Esophagus squamous epithelium (tissue), 5 donors: ENCODE results near the gene CHI3L1. TPM values are rescaled to one million over a fixed set of nuclear protein-coding genes. Genes with fewer than 3 reads are reported as not detected.

Experiments used
- DNase-seq: peaks from one replicate; lab custom pipeline; 2025; lab: John Stamatoyannopoulos, UW
- H3K27ac ChIP-seq, 4 donors: fragments of 200-600 bp; sonication (generic); one replicate each; pipeline ENCODE4 v1.5.1; 2016 to 2019; ENCODE audit warnings: mild to moderate bottlenecking in 1 of 4
- H3K27me3 ChIP-seq, 4 donors: fragments of 200-600 bp; sonication (generic); 1 replicate in 3 of 4; 2 replicates in 1 of 4; pipeline versions ENCODE4 v1.5.1 to v1.6.0; 2017 to 2021; ENCODE audit warnings: antibody characterized with exemption in 1 of 4
- H3K36me3 ChIP-seq, 3 donors: fragments of 200-600 bp; sonication (generic); one replicate each; pipeline ENCODE4 v1.5.1; 2016 to 2019
- H3K4me1 ChIP-seq, 3 donors: fragments of 200-600 bp; sonication (generic); one replicate each; pipeline ENCODE4 v1.5.1; 2017 to 2019
- H3K4me3 ChIP-seq, 4 donors: fragments of 200-600 bp; sonication (generic); 1 replicate in 3 of 4; 2 replicates in 1 of 4; pipeline ENCODE4 v1.5.1; 2016 to 2019; ENCODE audit warnings: mild to moderate bottlenecking in 2 of 4, moderate library complexity in 1 of 4
- H3K9me3 ChIP-seq, 3 donors: fragments of 200-600 bp; sonication (generic); one replicate each; pipeline ENCODE4 v1.5.1; 2016 to 2019
- POLR2A ChIP-seq, 4 donors: fragments of 450-650 bp; IDR thresholded peaks; one replicate each; pipeline ENCODE4 v1.6.1; 2017; ENCODE audit warnings: antibody characterized with exemption in 4 of 4, mild to moderate bottlenecking in 4 of 4, moderate library complexity in 3 of 4
- WGBS, 2 donors: methylation state at CpG; one replicate each; pipeline ENCODE4 v1.1.5; 2018; 5-methylcytosine and 5-hydroxymethylcytosine counted together
- intact Hi-C: fragments of 100-400 bp; cut with DNase I; formaldehyde crosslinking; loops from one replicate; pipeline ENCODE4 v1.15.0; 2022
- total RNA-seq, 4 donors: library from RNA; depleted of rRNA; stranded (reverse); fragments of >200 nt; gene quantifications; one replicate each; pipeline ENCODE4 v1.1.0, GENCODE V29; 2016
- TF ChIP-seq, protein P1 (sequence below), 6 experiments: fragments of 450-650 bp in 4 of 6; fragments of 200-600 bp in 2 of 6; sonication (generic) in 2 of 6; IDR thresholded peaks; one replicate each; pipeline ENCODE4 v1.5.1; 2016 to 2019; ENCODE audit warnings: antibody characterized with exemption in 6 of 6, mild to moderate bottlenecking in 4 of 6, moderate library complexity in 4 of 6
- donor health status: DM: yes; HTN: yes; CAD: no.

The CHI3L1 gene
- total RNA-seq, 4 donors from 2014 or later, result 0.38 to 10.9 (median 9.1) TPM

DNA sequence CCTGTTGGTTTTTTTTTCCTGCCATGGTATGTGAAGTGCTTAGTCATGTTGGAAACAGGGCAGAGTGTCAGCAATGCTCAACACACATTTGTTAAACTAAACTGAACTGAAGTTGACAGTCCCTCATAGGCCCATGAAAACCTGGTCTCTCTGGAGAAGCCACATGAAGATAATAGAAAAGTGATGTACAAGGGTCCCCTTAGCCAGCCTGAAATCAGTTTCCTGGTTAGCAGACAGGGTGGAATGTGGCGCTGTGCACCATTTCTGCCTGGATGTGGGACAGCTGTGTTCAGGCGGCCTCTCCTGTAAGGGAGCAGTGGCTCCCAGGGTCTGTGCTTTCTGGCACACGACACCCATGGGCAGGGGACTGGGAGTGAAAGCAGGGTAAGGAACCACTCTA lies 9.9 kb upstream of the CHI3L1 start:
- Histone ChIP-seq H3K4me3 (no peak overlapping the region), H3K27ac (peak overlapping the region in 1 of 4 donors; percentile 36), H3K4me1 (peaks cover 14 to 32% (median 24%) of the 10 kb centered on the region in 3 donors), H3K27me3 (no peaks in the 10 kb centered on the region), H3K9me3 (no peaks in the 10 kb centered on the region), H3K36me3 (no peaks in the 10 kb centered on the region)
- TF ChIP-seq, protein P1, sequence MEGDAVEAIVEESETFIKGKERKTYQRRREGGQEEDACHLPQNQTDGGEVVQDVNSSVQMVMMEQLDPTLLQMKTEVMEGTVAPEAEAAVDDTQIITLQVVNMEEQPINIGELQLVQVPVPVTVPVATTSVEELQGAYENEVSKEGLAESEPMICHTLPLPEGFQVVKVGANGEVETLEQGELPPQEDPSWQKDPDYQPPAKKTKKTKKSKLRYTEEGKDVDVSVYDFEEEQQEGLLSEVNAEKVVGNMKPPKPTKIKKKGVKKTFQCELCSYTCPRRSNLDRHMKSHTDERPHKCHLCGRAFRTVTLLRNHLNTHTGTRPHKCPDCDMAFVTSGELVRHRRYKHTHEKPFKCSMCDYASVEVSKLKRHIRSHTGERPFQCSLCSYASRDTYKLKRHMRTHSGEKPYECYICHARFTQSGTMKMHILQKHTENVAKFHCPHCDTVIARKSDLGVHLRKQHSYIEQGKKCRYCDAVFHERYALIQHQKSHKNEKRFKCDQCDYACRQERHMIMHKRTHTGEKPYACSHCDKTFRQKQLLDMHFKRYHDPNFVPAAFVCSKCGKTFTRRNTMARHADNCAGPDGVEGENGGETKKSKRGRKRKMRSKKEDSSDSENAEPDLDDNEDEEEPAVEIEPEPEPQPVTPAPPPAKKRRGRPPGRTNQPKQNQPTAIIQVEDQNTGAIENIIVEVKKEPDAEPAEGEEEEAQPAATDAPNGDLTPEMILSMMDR (IDR thresholded peaks at IDR 0.05), result no peak
- no peak for TF ChIP-seq POLR2A (IDR thresholded peaks at IDR 0.05)
- no peak for DNase-seq
- intact Hi-C loops, result no loop called here
- WGBS, 2 donors, result 100% methylated on average over 2 of the region's 3 CpGs

DNA sequence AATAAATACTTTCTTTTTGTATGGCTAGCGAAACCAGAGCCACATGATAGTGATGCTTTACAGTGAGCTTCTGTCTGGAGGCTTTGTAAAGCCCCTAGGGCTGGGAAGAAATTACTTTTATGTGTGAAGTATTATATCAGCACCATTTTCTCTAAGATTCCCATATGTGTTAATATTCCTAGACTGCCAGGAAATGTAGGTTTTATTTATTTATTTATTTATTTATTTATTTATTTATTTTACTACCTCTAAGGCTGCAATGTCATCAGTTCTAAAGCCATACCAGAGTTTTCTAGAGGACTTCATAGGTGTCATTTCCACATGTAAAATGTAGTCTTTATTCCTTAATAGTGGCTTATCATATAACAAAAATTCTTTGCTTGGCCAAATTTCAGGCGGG lies 4.4 kb upstream of the CHI3L1 start:
- H3K4me3 ChIP-seq, result no peak overlapping the region
- TF ChIP-seq, protein P1 (IDR thresholded peaks at IDR 0.05), result no peak
- TF ChIP-seq POLR2A (IDR thresholded peaks at IDR 0.05), result no peak
- WGBS, 2 donors, result 92 to 94% methylated on average over 2 of the region's 2 CpGs
- no peaks in the 10 kb centered on the region for H3K9me3 ChIP-seq
- H3K27ac ChIP-seq, result no peak overlapping the region
- DNase-seq, result no peak
- peaks cover 11 to 24% (median 23%) of the 10 kb centered on the region in 3 donors for H3K4me1 ChIP-seq
- H3K36me3 ChIP-seq, result no peaks in the 10 kb centered on the region
- intact Hi-C loops, result no loop called here
- H3K27me3 ChIP-seq, result no peaks in the 10 kb centered on the region

DNA sequence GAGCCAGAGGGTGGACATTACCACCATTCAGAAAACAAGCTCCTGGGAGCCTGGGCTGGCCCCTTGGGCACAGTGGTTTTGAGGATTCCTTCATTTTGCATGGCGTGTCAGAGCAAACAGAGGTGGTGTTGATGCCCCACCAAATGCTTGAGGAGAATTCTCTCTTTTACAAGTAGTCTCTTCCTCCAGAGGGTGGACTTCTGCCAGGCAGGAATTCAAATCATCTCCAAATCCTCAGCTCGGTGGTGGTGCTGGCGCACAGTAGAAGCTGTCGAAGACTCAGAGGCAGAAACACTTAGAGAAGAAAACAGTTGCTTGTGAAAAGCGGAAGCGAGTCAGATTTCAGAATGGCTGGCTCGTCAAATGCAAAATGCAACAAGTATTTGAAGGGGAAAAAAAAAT lies 3.4 kb upstream of the CHI3L1 start:
- no peak for TF ChIP-seq POLR2A (IDR thresholded peaks at IDR 0.05)
- TF ChIP-seq, protein P1 (IDR thresholded peaks at IDR 0.05), result no peak
- WGBS, 2 donors, result 63 to 78% methylated on average over 7 of the region's 7 CpGs
- intact Hi-C loops, result no loop called here
- DNase-seq, result no peak
- no peaks in the 10 kb centered on the region for H3K27me3 ChIP-seq
- no peak overlapping the region for H3K27ac ChIP-seq
- peaks cover 20 to 33% (median 27%) of the 10 kb centered on the region in 3 donors for H3K4me1 ChIP-seq
- H3K9me3 ChIP-seq, result no peaks in the 10 kb centered on the region
- no peak overlapping the region for H3K4me3 ChIP-seq
- H3K36me3 ChIP-seq, result no peaks in the 10 kb centered on the region

DNA sequence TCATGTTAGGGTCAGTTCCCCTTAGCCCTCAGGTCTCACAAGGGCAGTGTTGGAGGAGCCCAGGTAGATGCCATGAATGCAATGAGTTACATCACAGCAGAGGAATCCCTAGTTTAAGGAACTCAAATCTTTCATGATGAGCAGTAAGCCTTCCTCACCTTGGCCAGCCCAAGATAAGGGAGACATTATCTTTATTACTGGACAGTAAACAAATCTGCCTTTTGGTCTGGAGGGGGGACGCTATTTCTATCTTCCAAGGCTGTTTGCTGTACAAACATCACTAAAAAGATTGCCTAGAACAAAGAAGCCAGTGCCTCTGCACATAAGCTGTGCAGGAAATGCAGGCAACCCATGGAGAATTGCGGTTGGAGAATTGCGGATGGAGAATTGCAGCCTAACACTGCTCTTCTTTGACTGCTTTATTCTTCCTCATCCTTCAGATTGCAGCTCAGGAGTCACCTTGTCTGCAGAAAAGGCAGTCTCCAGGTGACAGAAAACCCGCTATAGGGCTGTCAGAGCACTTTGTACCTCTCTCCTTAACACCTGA lies 2.3 kb upstream of the CHI3L1 start:
- no peak overlapping the region for H3K4me3 ChIP-seq
- H3K9me3 ChIP-seq, result no peaks in the 10 kb centered on the region
- no peaks in the 10 kb centered on the region for H3K27me3 ChIP-seq
- TF ChIP-seq, protein P1 (IDR thresholded peaks at IDR 0.05), result no peak
- no peak for TF ChIP-seq POLR2A (IDR thresholded peaks at IDR 0.05)
- H3K36me3 ChIP-seq, result no peaks in the 10 kb centered on the region
- DNase-seq, result no peak
- H3K27ac ChIP-seq, result no peak overlapping the region
- intact Hi-C loops, result no loop called here
- H3K4me1 ChIP-seq, result peaks cover 25 to 40% (median 27%) of the 10 kb centered on the region in 3 donors
- 81 to 88% methylated on average over 3 to 4 of the region's 4 CpGs for WGBS, 2 donors

DNA sequence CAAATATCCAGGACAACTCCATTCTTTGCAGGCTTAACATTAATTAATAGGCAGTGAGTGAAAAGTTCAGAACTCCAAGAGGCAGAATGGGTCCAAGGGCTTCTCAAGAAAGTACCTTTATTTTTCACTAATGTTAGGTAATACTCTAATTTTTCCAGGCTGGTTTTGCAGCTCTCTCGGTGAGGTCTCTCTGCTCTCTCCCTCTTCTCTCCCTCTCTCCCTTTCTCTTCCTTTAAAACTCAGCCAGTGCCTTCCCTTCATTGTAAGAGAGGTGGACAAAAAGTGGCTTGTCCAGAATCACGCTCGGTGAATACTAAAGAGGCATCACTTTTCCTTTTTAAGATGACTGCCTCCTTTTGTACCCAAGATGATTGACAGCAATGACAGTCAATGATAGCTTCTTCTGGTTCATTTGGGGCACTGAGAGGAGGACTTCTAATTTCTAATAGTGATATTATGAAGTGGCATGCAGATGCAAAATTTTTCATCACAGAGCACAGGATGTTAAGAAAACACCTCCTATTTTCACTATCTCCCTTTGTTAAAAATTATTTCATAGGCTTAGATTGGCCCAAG lies 1.3 kb upstream of the CHI3L1 start:
- TF ChIP-seq, protein P1 (IDR thresholded peaks at IDR 0.05), result no peak
- TF ChIP-seq POLR2A (IDR thresholded peaks at IDR 0.05), result no peak
- Histone ChIP-seq H3K27me3 (no peaks in the 10 kb centered on the region), H3K4me3 (no peak overlapping the region), H3K36me3 (no peaks in the 10 kb centered on the region), H3K27ac (peak overlapping the region in 2 of 4 donors; percentile 62 to 80), H3K4me1 (peaks cover 25 to 40% (median 27%) of the 10 kb centered on the region in 3 donors), H3K9me3 (no peaks in the 10 kb centered on the region)
- DNase-seq, result no peak
- WGBS, 2 donors, result 55 to 89% methylated on average over 3 of the region's 3 CpGs
- intact Hi-C loops, result no loop called here
